ENCODE measurements around the gene MTA3. TPM values are rescaled to one million over a fixed set of nuclear protein-coding genes. Genes with fewer than 3 reads are reported as not detected.

The MTA3 gene
- total and polyA plus RNA-seq, 2 of the 8 experiments (the other 6 are each of a cell fraction or from before 2014, with no cell fraction given), result 125 to 184 TPM

DNA sequence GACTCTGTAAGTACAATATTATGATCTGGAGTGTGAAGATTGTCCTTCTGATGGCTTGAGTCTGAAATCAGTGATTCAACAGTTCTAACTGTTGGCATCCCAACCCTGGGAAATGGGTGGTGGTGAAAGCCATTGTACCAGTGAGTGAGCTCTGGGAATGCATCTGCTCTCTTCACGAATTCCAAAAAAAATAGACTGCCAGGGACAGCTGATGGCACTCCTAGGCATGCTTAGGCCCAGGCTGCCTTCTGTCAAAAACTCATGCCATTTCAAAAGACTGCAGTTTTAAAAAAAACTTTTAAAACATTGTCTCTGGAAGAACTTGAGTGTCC is 175.2 kb downstream of the MTA3 start:
- FAIRE-seq, result no peak
- no peak overlapping the region for H3K4me3 ChIP-seq (ENCODE audit: extremely low read depth in 1 of 4, insufficient read depth in 2 of 4, low read depth in 3 of 4, low read length in 4 of 4)
- no peak overlapping the region for H2BK20ac ChIP-seq (ENCODE audit: low read length)
- H3K4me1 ChIP-seq (replicated peaks in 1 of 4; ENCODE audit: control insufficient read depth in 3 of 4, insufficient read depth in 4 of 4, low read length in 3 of 4), result peaks cover 0 to under 1% (median 0%) of the 10 kb centered on the region in 4 experiments; a peak in 1 of 7 replicates
- H3K14ac ChIP-seq (ENCODE audit: insufficient read length), result no peak overlapping the region
- WGBS, 2 experiments (ENCODE audit: extremely low coverage in 1 of 2, insufficient coverage in 1 of 2, insufficient read length in 1 of 2, insufficient replicate concordance in 2 of 2, low coverage in 1 of 2, low lambda C conversion rate in 2 of 2, missing lambda C conversion rate in 1 of 2), result 83% methylated on average over 1 of the region's 1 CpG; no CpG with 5 or more reads in 1 of the 2 experiments
- no peak overlapping the region for H2BK12ac ChIP-seq (ENCODE audit: low read depth, low read length)
- H3K27ac ChIP-seq (ENCODE audit: low read depth, low read length), result no peak overlapping the region
- no peak overlapping the region for H2BK15ac ChIP-seq (ENCODE audit: low read length)
- no peak overlapping the region for H4K5ac ChIP-seq (ENCODE audit: insufficient read length, low read depth, low read length)
- H3K79me1 ChIP-seq (ENCODE audit: low read depth, low read length), result peaks cover 2% of the 10 kb centered on the region; the same call in 1 of the 2 replicates
- H3K23me2 ChIP-seq (ENCODE audit: low read depth, low read length), result no peaks in the 10 kb centered on the region
- POLR2A ChIA-PET (ENCODE audit: partially characterized antibody), result interaction anchor here (1.0 kb wide), 1 partner anchor 15 kb away, joined by 3 read pairs; no protein-coding TSS in a partner anchor
- H3K18ac ChIP-seq (ENCODE audit: extremely low read depth, low read length), result no peak overlapping the region
- H3K4ac ChIP-seq (replicated peaks; ENCODE audit: insufficient read length, low read depth, low read length), result no peak overlapping the region
- peaks cover 0 to 2% of the 10 kb centered on the region in 2 experiments; a peak in 1 of 4 replicates for H3K9me3 ChIP-seq (ENCODE audit: insufficient read depth in 2 of 2, low read depth in 1 of 2, low read length in 1 of 2)
- no peak overlapping the region for H3K9ac ChIP-seq (replicated peaks in 1 of 4; ENCODE audit: extremely low read depth in 1 of 4, low read depth in 3 of 4, low read length in 3 of 4)
- no peaks in the 10 kb centered on the region for H3K79me2 ChIP-seq (ENCODE audit: control insufficient read depth in 1 of 2, insufficient read depth in 2 of 2, low read length in 2 of 2)
- no peak for DNase-seq (ENCODE audit: low read depth in 1 of 2, low spot score in 2 of 2)
- H3K27me3 ChIP-seq (replicated peaks in 1 of 4; ENCODE audit: control insufficient read depth in 3 of 4, extremely low read depth in 1 of 4, insufficient read depth in 3 of 4, low read length in 3 of 4), result no peaks in the 10 kb centered on the region
- H4K20me1 ChIP-seq (replicated peaks in 1 of 2; ENCODE audit: control insufficient read depth in 1 of 2, insufficient read depth in 2 of 2, low read length in 2 of 2), result no peaks in the 10 kb centered on the region
- no peak overlapping the region for H2BK120ac ChIP-seq (replicated peaks; ENCODE audit: low read depth, low read length)
- no peak overlapping the region for H4K91ac ChIP-seq (replicated peaks; ENCODE audit: insufficient read length, low read length)
- H2AK5ac ChIP-seq (ENCODE audit: low read depth, low read length), result no peak overlapping the region
- H3K23ac ChIP-seq (ENCODE audit: insufficient read length), result no peak overlapping the region
- H4K8ac ChIP-seq (ENCODE audit: extremely low read depth, insufficient read depth, low read length), result no peak overlapping the region
- no peak overlapping the region for H2BK5ac ChIP-seq (ENCODE audit: low read depth, low read length)
- no peak overlapping the region for H3K56ac ChIP-seq (replicated peaks; ENCODE audit: insufficient read length, low read depth, low read length)
- H3K36me3 ChIP-seq (ENCODE audit: control insufficient read depth in 2 of 4, insufficient read depth in 4 of 4, low read length in 3 of 4), result peaks cover 0 to 6% (median 0%) of the 10 kb centered on the region in 4 experiments; a peak in 2 of 8 replicates
- H2AFZ ChIP-seq (ENCODE audit: low read length), result no peak overlapping the region
- no peak overlapping the region for H3K4me2 ChIP-seq (ENCODE audit: insufficient read depth in 1 of 2, low read depth in 2 of 2, low read length in 2 of 2)
- CTCF ChIA-PET (ENCODE audit: partially characterized antibody), result interaction anchor here (0.6 to 2.4 kb wide), 3 partner anchors 8 to 41 kb away, joined by 3 to 9 read pairs (median 3); no protein-coding TSS in a partner anchor
- TF ChIP-seq POLR2A (IDR thresholded peaks at IDR 0.05; ENCODE audit: control extremely low read depth in 1 of 2, low read depth in 2 of 2, low read length in 2 of 2) (no peak), SP4 (IDR thresholded peaks at IDR 0.05; ENCODE audit: low read length) (no peak), HDAC2 (IDR thresholded peaks at IDR 0.05; ENCODE audit: borderline replicate concordance in 1 of 2, low read depth in 2 of 2, low read length in 2 of 2) (no peak), GTF2F1 (IDR thresholded peaks at IDR 0.05; ENCODE audit: borderline replicate concordance, low read depth, low read length) (no peak), ZNF274 (IDR thresholded peaks at IDR 0.05; ENCODE audit: borderline replicate concordance, extremely low read depth, low read length) (no peak), SUZ12 (IDR thresholded peaks at IDR 0.05; ENCODE audit: low read length) (no peak), SIX5 (IDR thresholded peaks at IDR 0.05; ENCODE audit: low read depth, low read length) (no peak), RFX5 (IDR thresholded peaks at IDR 0.05; ENCODE audit: borderline replicate concordance, low read depth, low read length) (no peak), BCL11A (IDR thresholded peaks at IDR 0.05; ENCODE audit: low read depth in 2 of 2, low read length in 2 of 2) (no peak), SAP30 (IDR thresholded peaks at IDR 0.05; ENCODE audit: insufficient read depth, insufficient replicate concordance, low read length) (no peak)
- TF ChIP-seq, protein P1, sequence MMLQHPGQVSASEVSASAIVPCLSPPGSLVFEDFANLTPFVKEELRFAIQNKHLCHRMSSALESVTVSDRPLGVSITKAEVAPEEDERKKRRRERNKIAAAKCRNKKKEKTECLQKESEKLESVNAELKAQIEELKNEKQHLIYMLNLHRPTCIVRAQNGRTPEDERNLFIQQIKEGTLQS (IDR thresholded peaks at IDR 0.05; ENCODE audit: insufficient read depth, low read depth, low read length), result no peak
- TF ChIP-seq, protein P2, sequence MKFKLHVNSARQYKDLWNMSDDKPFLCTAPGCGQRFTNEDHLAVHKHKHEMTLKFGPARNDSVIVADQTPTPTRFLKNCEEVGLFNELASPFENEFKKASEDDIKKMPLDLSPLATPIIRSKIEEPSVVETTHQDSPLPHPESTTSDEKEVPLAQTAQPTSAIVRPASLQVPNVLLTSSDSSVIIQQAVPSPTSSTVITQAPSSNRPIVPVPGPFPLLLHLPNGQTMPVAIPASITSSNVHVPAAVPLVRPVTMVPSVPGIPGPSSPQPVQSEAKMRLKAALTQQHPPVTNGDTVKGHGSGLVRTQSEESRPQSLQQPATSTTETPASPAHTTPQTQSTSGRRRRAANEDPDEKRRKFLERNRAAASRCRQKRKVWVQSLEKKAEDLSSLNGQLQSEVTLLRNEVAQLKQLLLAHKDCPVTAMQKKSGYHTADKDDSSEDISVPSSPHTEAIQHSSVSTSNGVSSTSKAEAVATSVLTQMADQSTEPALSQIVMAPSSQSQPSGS (IDR thresholded peaks at IDR 0.05; ENCODE audit: low read length), result no peak

All from H1 (cell line).